ENCODE results near the gene WWTR1. TPM values are rescaled to one million over a fixed set of nuclear protein-coding genes. Genes with fewer than 3 reads are reported as not detected.

Gene WWTR1
- total and polyA plus RNA-seq, 4 donors, result 4.5 to 11.8 (median 9.0) TPM

DNA sequence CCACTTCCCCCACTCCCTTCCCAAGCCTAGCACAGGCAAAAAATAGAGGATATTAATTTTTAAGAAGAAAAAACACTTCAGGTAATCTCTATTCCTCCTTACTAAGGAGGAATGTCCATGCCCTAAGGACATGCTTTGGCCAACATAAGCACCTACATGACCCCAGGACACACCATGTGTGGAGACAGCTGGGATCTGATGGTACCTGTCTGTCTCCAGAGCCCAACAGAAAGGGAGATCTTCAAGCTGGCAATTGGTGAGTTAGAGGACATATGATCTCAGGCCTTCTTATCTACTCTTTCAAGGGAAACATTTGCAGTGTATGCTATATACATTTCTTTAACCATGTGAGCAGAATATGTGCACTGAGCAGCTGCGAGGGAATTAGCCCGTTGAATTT is 176.3 kb downstream of the WWTR1 start:
- WGBS, result 91% methylated on average over 2 of the region's 2 CpGs
- H3K9me3 ChIP-seq (ENCODE audit: control insufficient read depth in 4 of 4, low read length in 3 of 4), result no peaks in the 10 kb centered on the region
- H3K4me1 ChIP-seq (ENCODE audit: control insufficient read depth in 4 of 4, insufficient read depth in 4 of 4, low read length in 3 of 4), result peaks cover 3 to 26% (median 12%) of the 10 kb centered on the region in 4 donors
- no peak overlapping the region for H3K4me3 ChIP-seq (ENCODE audit: low read depth in 1 of 3, low read length in 3 of 3)
- no peak for TF ChIP-seq SP1 (IDR thresholded peaks at IDR 0.05)
- TF ChIP-seq GABPA (IDR thresholded peaks at IDR 0.05 in 1 of 2, conservative IDR thresholded peaks at IDR 0.05 in 1 of 2), result no peak
- no peak for TF ChIP-seq EGR1 (IDR thresholded peaks at IDR 0.05; ENCODE audit: low read depth in 2 of 2)
- no peak for TF ChIP-seq NR2F2 (IDR thresholded peaks at IDR 0.05)
- no peak for TF ChIP-seq FOXA2 (IDR thresholded peaks at IDR 0.05)
- TF ChIP-seq FOXA1 (IDR thresholded peaks at IDR 0.05), result no peak
- no peak for TF ChIP-seq YY1 (IDR thresholded peaks at IDR 0.05)
- TF ChIP-seq, protein P1, sequence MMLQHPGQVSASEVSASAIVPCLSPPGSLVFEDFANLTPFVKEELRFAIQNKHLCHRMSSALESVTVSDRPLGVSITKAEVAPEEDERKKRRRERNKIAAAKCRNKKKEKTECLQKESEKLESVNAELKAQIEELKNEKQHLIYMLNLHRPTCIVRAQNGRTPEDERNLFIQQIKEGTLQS (IDR thresholded peaks at IDR 0.05), result no peak
- TF ChIP-seq JUND (IDR thresholded peaks at IDR 0.05), result no peak
- TF ChIP-seq RXRA (IDR thresholded peaks at IDR 0.05), result no peak
- TF ChIP-seq, protein P2, sequence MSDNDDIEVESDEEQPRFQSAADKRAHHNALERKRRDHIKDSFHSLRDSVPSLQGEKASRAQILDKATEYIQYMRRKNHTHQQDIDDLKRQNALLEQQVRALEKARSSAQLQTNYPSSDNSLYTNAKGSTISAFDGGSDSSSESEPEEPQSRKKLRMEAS (IDR thresholded peaks at IDR 0.05), result no peak
- TF ChIP-seq CTCF (IDR thresholded peaks at IDR 0.05; ENCODE audit: low read depth, low read length, missing input control), result no peak
- TF ChIP-seq HNF4A (conservative IDR thresholded peaks at IDR 0.05), result no peak
- DNase-seq (ENCODE audit: low spot score), result no peak
- H3K27ac ChIP-seq (ENCODE audit: low read depth in 1 of 2, low read length in 2 of 2), result no peak overlapping the region
- peaks cover 5 to 33% (median 22%) of the 10 kb centered on the region in 4 donors for H3K36me3 ChIP-seq (ENCODE audit: control insufficient read depth in 4 of 4, insufficient read depth in 3 of 4, low read depth in 1 of 4, low read length in 3 of 4)
- no peaks in the 10 kb centered on the region for H3K27me3 ChIP-seq (ENCODE audit: control insufficient read depth in 4 of 4, insufficient read depth in 4 of 4, low read length in 3 of 4)
- H3K9ac ChIP-seq (ENCODE audit: low read depth in 1 of 2, low read length in 2 of 2), result no peak overlapping the region

DNA sequence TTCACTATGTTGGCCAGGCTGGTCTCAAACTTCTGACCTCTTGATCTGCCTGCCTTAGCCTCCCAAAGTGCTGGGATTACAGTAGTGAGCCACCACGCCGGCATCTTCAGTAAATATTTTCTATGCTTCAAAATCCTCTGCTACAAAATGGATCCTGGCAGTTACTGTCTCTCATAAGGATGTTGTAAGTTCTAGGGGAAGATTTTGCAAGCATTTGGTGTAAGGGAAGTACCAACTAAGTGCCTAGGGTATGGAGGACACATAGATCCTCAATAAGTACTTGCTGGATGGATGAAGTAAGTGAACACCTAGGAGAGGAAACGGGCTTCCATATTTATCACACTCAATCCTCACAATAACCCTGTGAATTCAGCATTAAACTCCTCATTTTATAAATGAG is 176.8 kb downstream of the WWTR1 start:
- H3K36me3 ChIP-seq (ENCODE audit: control insufficient read depth in 4 of 4, insufficient read depth in 3 of 4, low read depth in 1 of 4, low read length in 3 of 4), result peaks cover 5 to 28% (median 19%) of the 10 kb centered on the region in 4 donors
- WGBS, result 84% methylated on average over 3 of the region's 3 CpGs

More for the DNA sequence above, 176.8 kb downstream of the WWTR1 start:
- H3K4me1 ChIP-seq (ENCODE audit: control insufficient read depth in 4 of 4, insufficient read depth in 4 of 4, low read length in 3 of 4), result peaks cover 3 to 26% (median 12%) of the 10 kb centered on the region in 4 donors
- DNase-seq (ENCODE audit: low spot score), result no peak
- H3K9me3 ChIP-seq (ENCODE audit: control insufficient read depth in 4 of 4, low read length in 3 of 4), result no peaks in the 10 kb centered on the region
- H3K9ac ChIP-seq (ENCODE audit: low read depth in 1 of 2, low read length in 2 of 2), result no peak overlapping the region
- no peak overlapping the region for H3K4me3 ChIP-seq (ENCODE audit: low read depth in 1 of 3, low read length in 3 of 3)
- H3K27me3 ChIP-seq (ENCODE audit: control insufficient read depth in 4 of 4, insufficient read depth in 4 of 4, low read length in 3 of 4), result no peaks in the 10 kb centered on the region
- TF ChIP-seq, protein P2 (IDR thresholded peaks at IDR 0.05), result no peak
- TF ChIP-seq, protein P1 (IDR thresholded peaks at IDR 0.05), result no peak
- no peak for TF ChIP-seq HNF4G (IDR thresholded peaks at IDR 0.05)
- TF ChIP-seq RAD21 (IDR thresholded peaks at IDR 0.05), result no peak
- no peak for TF ChIP-seq CTCF (IDR thresholded peaks at IDR 0.05; ENCODE audit: low read depth, low read length, missing input control)
- TF ChIP-seq EGR1 (IDR thresholded peaks at IDR 0.05; ENCODE audit: low read depth in 2 of 2), result no peak
- no peak for TF ChIP-seq NR2F2 (IDR thresholded peaks at IDR 0.05)
- no peak for TF ChIP-seq GABPA (IDR thresholded peaks at IDR 0.05 in 1 of 2, conservative IDR thresholded peaks at IDR 0.05 in 1 of 2)
- no peak for TF ChIP-seq TAF1 (conservative IDR thresholded peaks at IDR 0.05)
- no peak for TF ChIP-seq YY1 (IDR thresholded peaks at IDR 0.05)
- no peak for TF ChIP-seq REST (IDR thresholded peaks at IDR 0.05)
- no peak for TF ChIP-seq JUND (IDR thresholded peaks at IDR 0.05)
- TF ChIP-seq, protein P3, sequence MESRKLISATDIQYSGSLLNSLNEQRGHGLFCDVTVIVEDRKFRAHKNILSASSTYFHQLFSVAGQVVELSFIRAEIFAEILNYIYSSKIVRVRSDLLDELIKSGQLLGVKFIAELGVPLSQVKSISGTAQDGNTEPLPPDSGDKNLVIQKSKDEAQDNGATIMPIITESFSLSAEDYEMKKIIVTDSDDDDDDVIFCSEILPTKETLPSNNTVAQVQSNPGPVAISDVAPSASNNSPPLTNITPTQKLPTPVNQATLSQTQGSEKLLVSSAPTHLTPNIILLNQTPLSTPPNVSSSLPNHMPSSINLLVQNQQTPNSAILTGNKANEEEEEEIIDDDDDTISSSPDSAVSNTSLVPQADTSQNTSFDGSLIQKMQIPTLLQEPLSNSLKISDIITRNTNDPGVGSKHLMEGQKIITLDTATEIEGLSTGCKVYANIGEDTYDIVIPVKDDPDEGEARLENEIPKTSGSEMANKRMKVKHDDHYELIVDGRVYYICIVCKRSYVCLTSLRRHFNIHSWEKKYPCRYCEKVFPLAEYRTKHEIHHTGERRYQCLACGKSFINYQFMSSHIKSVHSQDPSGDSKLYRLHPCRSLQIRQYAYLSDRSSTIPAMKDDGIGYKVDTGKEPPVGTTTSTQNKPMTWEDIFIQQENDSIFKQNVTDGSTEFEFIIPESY (IDR thresholded peaks at IDR 0.05), result no peak
- TF ChIP-seq RXRA (IDR thresholded peaks at IDR 0.05), result no peak
- TF ChIP-seq FOXA2 (IDR thresholded peaks at IDR 0.05), result no peak
- no peak for TF ChIP-seq FOXA1 (IDR thresholded peaks at IDR 0.05)
- TF ChIP-seq HNF4A (conservative IDR thresholded peaks at IDR 0.05), result no peak
- TF ChIP-seq SP1 (IDR thresholded peaks at IDR 0.05), result no peak
- H3K27ac ChIP-seq (ENCODE audit: low read depth in 1 of 2, low read length in 2 of 2), result no peak overlapping the region

All from liver (tissue), 9 donors.